Activated CD4-positive, alpha-beta T cell treated with anti-CD3 and anti-CD28 coated beads, Interleukin-2, Interleukin-6, amounts not matched to agents 100 ng/mL and 50 ng/mL, durations not matched to agents 16 hours and 8 hours (primary cell): ENCODE data around the gene DEAF1.

Experiments
- DNase-seq: peaks from one replicate; pipeline ENCODE4 v3.0.0-alpha.2; 2020

The DEAF1 gene

GRCh38 chr11:721247-721740, 26.3 kb upstream of the DEAF1 start:
- no peak for DNase-seq

- no peak for DNase-seq
Measured at GRCh38 chr11:720642-721246, 25.7 kb upstream of the DEAF1 start.

- DNase-seq: no peak
Measured at GRCh38 chr11:720017-720641, 25.1 kb upstream of the DEAF1 start.

- no peak for DNase-seq
Measured at GRCh38 chr11:719214-720016, 24.4 kb upstream of the DEAF1 start.

GRCh38 chr11:714436-714835, 19.4 kb upstream of the DEAF1 start:
- no peak for DNase-seq

- no peak for DNase-seq
Measured at GRCh38 chr11:709109-709997, 14.3 kb upstream of the DEAF1 start.

- no peak for DNase-seq
Measured at GRCh38 chr11:708511-708910, 13.5 kb upstream of the DEAF1 start.

GRCh38 chr11:707817-708420, 12.9 kb upstream of the DEAF1 start:
- no peak for DNase-seq

- no peak for DNase-seq
Measured at GRCh38 chr11:706957-707816, 12.2 kb upstream of the DEAF1 start.

GRCh38 chr11:706439-706956, 11.5 kb upstream of the DEAF1 start:
- no peak for DNase-seq

GRCh38 chr11:705646-706438, 10.8 kb upstream of the DEAF1 start, which contains the start of gene EPS8L2:
Gene EPS8L2 (plus strand): TSS chr11:706231. CDS start chr11:709408, 3,177 bp downstream.
- DNase-seq: no peak

GRCh38 chr11:704781-705645, 10.0 kb upstream of the DEAF1 start:
- DNase-seq: no peak

- DNase-seq: no peak
Measured at GRCh38 chr11:704228-704674, 9.2 kb upstream of the DEAF1 start.

GRCh38 chr11:703506-703905, 8.5 kb upstream of the DEAF1 start:
- no peak for DNase-seq

GRCh38 chr11:702462-703461, 7.7 kb upstream of the DEAF1 start:
- DNase-seq: no peak

- DNase-seq: no peak
Measured at GRCh38 chr11:701741-702461, 6.9 kb upstream of the DEAF1 start.

GRCh38 chr11:699753-700152, 4.7 kb upstream of the DEAF1 start:
- DNase-seq: no peak
